Erythroblast (primary cell): ENCODE measurements around the gene KIF6.

Source experiments
- GATA1 ChIP-seq: IDR thresholded peaks from 2 replicates; pipeline ENCODE4 v1.6.1; 2011; ENCODE audit warnings: low read depth, mild to moderate bottlenecking, control low read depth, low read length, moderate library complexity
- POLR2A ChIP-seq: IDR thresholded peaks from 2 replicates; pipeline ENCODE4 v1.6.1; 2011; ENCODE audit warnings: mild to moderate bottlenecking, low read length

GRCh38 chr6:39310542-39310941 lies 414.7 kb downstream of the KIF6 start:
- TF ChIP-seq POLR2A (no peak), GATA1 (no peak)
